HepG2 (cell line): ENCODE results near the gene AKAP8L. TPM values are rescaled to one million over a fixed set of nuclear protein-coding genes. Genes with fewer than 3 reads are reported as not detected.

Experiments used
- ASH2L ChIP-seq: fragments of 300-600, 200-600 bp; sonication (generic); IDR thresholded peaks from 2 replicates; pipeline ENCODE4 v1.7.0; 2017; ENCODE audit warnings: low read depth, mild to moderate bottlenecking, moderate library complexity, mixed read lengths, low read length; ENCODE audit not compliant: insufficient read length
- CERS6 ChIP-seq: sonication (generic); formaldehyde crosslinking; IDR thresholded peaks from 2 replicates; pipeline ENCODE4 v1.5.0; 2020; ENCODE audit warnings: missing genetic modification reagents
- FOXM1 ChIP-seq: sonication (generic); formaldehyde crosslinking; IDR thresholded peaks from 2 replicates; pipeline ENCODE4 v1.5.0; 2020; ENCODE audit warnings: missing genetic modification reagents
- GABPB1 ChIP-seq: IDR thresholded peaks from 2 replicates; pipeline ENCODE4 v1.6.1; 2016; ENCODE audit warnings: mild to moderate bottlenecking, missing genetic modification reagents, moderate library complexity, missing compliant biosample characterization
- HCFC1 ChIP-seq: fragments of 150-350 bp; IDR thresholded peaks from 2 replicates; pipeline ENCODE4 v1.6.1; 2014; ENCODE audit warnings: low read depth, low read length
- HIVEP1 ChIP-seq: sonication (generic); formaldehyde crosslinking; IDR thresholded peaks from 2 replicates; pipeline ENCODE4 v1.4.0; 2020; ENCODE audit warnings: mild to moderate bottlenecking, missing genetic modification reagents
- HOXA7 ChIP-seq: sonication (generic); formaldehyde crosslinking; IDR thresholded peaks from 2 replicates; pipeline ENCODE4 v1.8.1; 2022; ENCODE audit warnings: mild to moderate bottlenecking, missing genetic modification reagents, moderate library complexity
- KDM2A ChIP-seq: sonication (generic); formaldehyde crosslinking; IDR thresholded peaks from 2 replicates; pipeline ENCODE4 v1.4.0; 2020; ENCODE audit warnings: low read depth, missing genetic modification reagents, borderline replicate concordance
- KIAA2018 ChIP-seq: sonication (generic); formaldehyde crosslinking; IDR thresholded peaks from 2 replicates; pipeline ENCODE4 v1.5.0; 2020; ENCODE audit warnings: mild to moderate bottlenecking, missing genetic modification reagents, borderline replicate concordance
- MATR3 ChIP-seq: sonication (generic); formaldehyde crosslinking; IDR thresholded peaks from 2 replicates; pipeline ENCODE4 v1.4.0; 2020; ENCODE audit warnings: missing genetic modification reagents
- MLX ChIP-seq: IDR thresholded peaks from 2 replicates; pipeline ENCODE4 v1.6.1; 2016
- NR2C2 ChIP-seq: sonication (generic); formaldehyde crosslinking; IDR thresholded peaks from 2 replicates; pipeline ENCODE4 v1.4.0; 2020; ENCODE audit warnings: missing genetic modification reagents, mild to moderate bottlenecking, moderate library complexity, borderline replicate concordance
- RFX5 ChIP-seq: IDR thresholded peaks from 2 replicates; pipeline ENCODE4 v1.6.1; 2011; ENCODE audit warnings: low read depth, low read length, improper control_type of control experiment
- ZBTB42 ChIP-seq: sonication (generic); formaldehyde crosslinking; IDR thresholded peaks from 2 replicates; pipeline ENCODE4 v1.5.0; 2020; ENCODE audit warnings: mild to moderate bottlenecking, missing genetic modification reagents
- ZNF512 ChIP-seq: sonication (generic); formaldehyde crosslinking; IDR thresholded peaks from 2 replicates; pipeline ENCODE4 v1.4.0; 2020; ENCODE audit warnings: mild to moderate bottlenecking, missing genetic modification reagents
- polyA plus RNA-seq, 8 experiments: library from polyadenylated mRNA; depleted of rRNA in 3 of 8; stranded (reverse) in 7 of 8; unstranded in 1 of 8; fragments of >200 nt; fragmentation: Illumina TruSeq in 4 of 8; extraction: Trizol in 4 of 8; gene quantifications; 2 replicates each; pipeline versions ENCODE4 v1.2.1 to v1.2.3, GENCODE V29; 2011 to 2016; ENCODE audit warnings: low read depth in 4 of 8, missing spikeins in 1 of 8, mixed read lengths in 1 of 8; ENCODE audit not compliant: insufficient read depth in 1 of 8
- total RNA-seq, 5 experiments: library from RNA; depleted of rRNA; stranded (reverse); fragments of >200 nt; fragmentation: Illumina TruSeq; extraction: Trizol; gene quantifications; 2 replicates each; pipeline ENCODE4 v1.2.3, GENCODE V29; 2016; ENCODE audit warnings: low read depth in 1 of 5

The AKAP8L gene
- total and polyA plus RNA-seq, 2 of the 13 experiments (the other 11 are each of a cell fraction or from before 2014, with no cell fraction given) = 48.2 to 49.6 TPM

- no peak for TF ChIP-seq KIAA2018 (CRISPR knock-in tag)
- TF ChIP-seq ASH2L = peak; percentile 52
- TF ChIP-seq HCFC1 = no peak
- TF ChIP-seq FOXM1 (CRISPR knock-in tag) = no peak
- TF ChIP-seq HOXA7 (CRISPR knock-in tag) = no peak
- no peak for TF ChIP-seq NR2C2 (CRISPR knock-in tag)
- 0 out of 2 replicates have a peak, but pooled peaks have one; percentile 10 for TF ChIP-seq RFX5
- no peak for TF ChIP-seq CERS6
- TF ChIP-seq HIVEP1 (CRISPR knock-in tag) = peak; percentile 13; the same call in 1 of the 2 replicates
- no peak for TF ChIP-seq GABPB1
- TF ChIP-seq MATR3 (CRISPR knock-in tag) = no peak
- no peak for TF ChIP-seq ZNF512 (CRISPR knock-in tag)
- no peak for TF ChIP-seq KDM2A (CRISPR knock-in tag)
- TF ChIP-seq MLX = no peak
- no peak for TF ChIP-seq ZBTB42
Observed at GRCh38 chr19:15437355-15438123, 18.8 kb upstream of the AKAP8L start (continued).
